ENCODE measurements around the gene USP22. TPM values are rescaled to one million over a fixed set of nuclear protein-coding genes. Genes with fewer than 3 reads are reported as not detected.
"Not testable (repeated sequence)": the region's sequence is repeated elsewhere in the genome, so short reads cannot be mapped to it uniquely, and the experiment has no call there.

The USP22 gene
- total and polyA plus RNA-seq, 2 of the 4 experiments (the other 2 are of a cell fraction) = 161 to 319 TPM

DNA sequence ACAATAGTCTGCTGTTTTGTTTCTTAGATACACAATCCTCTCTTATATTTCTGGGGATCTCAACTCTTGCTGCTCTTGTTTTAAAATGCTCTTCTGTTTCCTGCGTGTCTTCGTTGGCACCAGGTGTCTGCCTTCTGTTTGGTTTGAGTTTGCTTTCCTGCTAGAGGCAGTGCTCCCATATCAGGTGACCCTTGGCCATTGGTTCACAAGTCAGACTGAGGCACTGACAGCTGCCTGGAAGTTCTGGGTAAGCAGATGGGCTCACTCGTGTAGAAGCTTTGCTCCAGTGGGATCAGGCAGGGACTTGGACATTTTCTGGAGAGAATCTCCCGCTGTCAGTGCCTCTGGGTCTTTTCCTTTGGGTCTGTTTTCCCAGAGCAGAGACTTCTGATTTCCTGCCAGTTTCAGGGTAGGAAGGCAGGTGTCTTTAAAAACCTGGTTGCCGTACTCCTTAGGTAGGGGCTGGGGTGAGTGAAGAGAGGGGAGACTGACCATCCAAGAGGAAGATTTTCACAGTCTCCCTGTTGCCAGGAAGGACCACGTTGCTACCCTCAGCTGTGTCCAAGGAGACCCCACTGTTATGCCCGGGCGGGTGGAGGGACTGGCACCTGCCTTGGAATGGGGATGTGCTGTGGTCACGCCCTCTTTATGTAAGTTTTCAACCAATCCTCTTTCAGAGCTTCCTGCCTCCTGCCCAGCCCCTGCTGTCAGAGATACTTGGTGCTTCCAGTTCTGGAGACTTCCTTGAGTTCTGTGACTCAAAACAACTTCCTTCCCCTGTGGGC, 63.6 kb downstream of the USP22 start:
- H3K4me3 ChIP-seq (ENCODE audit: insufficient read depth, low read depth, low read length); H3K56ac ChIP-seq (ENCODE audit: extremely low read depth, insufficient read depth, low read length); POLR2A ChIA-PET (ENCODE audit: unreplicated experiment); H4K91ac ChIP-seq (ENCODE audit: insufficient read depth, low read depth, low read length); H3K23ac ChIP-seq (ENCODE audit: low read depth, low read length); H4K8ac ChIP-seq (ENCODE audit: low read depth in 2 of 2, low read length in 2 of 2); H3K79me1 ChIP-seq (ENCODE audit: low read depth in 1 of 2, low read length in 2 of 2); H3K14ac ChIP-seq (replicated peaks; ENCODE audit: low read depth, low read length); H2AK5ac ChIP-seq (ENCODE audit: low read depth, low read length); H2BK20ac ChIP-seq (ENCODE audit: low read depth, low read length); H2BK120ac ChIP-seq (ENCODE audit: low read depth, low read length); H3K4me1 ChIP-seq (ENCODE audit: control insufficient read depth, insufficient read depth, low read length); H3K9me1 ChIP-seq (ENCODE audit: insufficient read depth, low read length); H2AK9ac ChIP-seq (replicated peaks; ENCODE audit: low read depth, low read length, poor library complexity); DNase-seq; H3K4ac ChIP-seq (ENCODE audit: low read depth, low read length); in situ Hi-C loops (cut with MboI; ENCODE audit: low sequenced_read_pairs); H3K18ac ChIP-seq (ENCODE audit: low read depth, low read length); BruUV-seq (replicated peaks); H4K5ac ChIP-seq (ENCODE audit: low read depth, low read length); dilution Hi-C loops (cut with HindIII; ENCODE audit: low sequenced_read_pairs, unreplicated experiment); ATAC-seq (ENCODE audit: low read depth); H4K20me1 ChIP-seq (ENCODE audit: insufficient read depth, low read length); CTCF ChIA-PET; H3K27ac ChIP-seq (ENCODE audit: insufficient read depth, low read length); H2AFZ ChIP-seq (replicated peaks; ENCODE audit: low read length, poor library complexity); H3K4me2 ChIP-seq (ENCODE audit: low read depth, low read length); H2BK5ac ChIP-seq (ENCODE audit: low read depth, low read length, poor library complexity, severe bottlenecking); H3K9ac ChIP-seq (ENCODE audit: low read depth, low read length); H3K9me3 ChIP-seq (ENCODE audit: control insufficient read depth, insufficient read depth, low read length); H2BK15ac ChIP-seq (ENCODE audit: low read depth, low read length); H3K36me3 ChIP-seq (ENCODE audit: control insufficient read depth, insufficient read depth, low read length); intact Hi-C loops (cut with micrococcal nuclease): not testable (repeated sequence)
- WGBS, 2 experiments (ENCODE audit: extremely low coverage in 2 of 2, insufficient read length in 1 of 2) = 0% methylated on average over 1 of the region's 9 CpGs; no CpG with 5 or more reads in 1 of the 2 experiments
- H3K27me3 ChIP-seq (ENCODE audit: control insufficient read depth, insufficient read depth, low read length) = peaks cover 38% of the 10 kb centered on the region
